Caco-2 (cell line): ENCODE results near the gene EHD4. TPM values are rescaled to one million over a fixed set of nuclear protein-coding genes. Genes with fewer than 3 reads are reported as not detected.
A peak's percentile ranks its signal among the peaks of the same experiment; 100 is the strongest.

Source experiments
- BruUV-seq: library from RNA; stranded (reverse); fragments of 400-500 nt; replicated peaks from 2 replicates; lab custom pipeline; 2021; lab: Mats Ljungman, UMichigan
- CTCF ChIA-PET: fragments of 300-600 bp; sonication (Branson Sonifier 250); formaldehyde crosslinking; loops from one replicate; lab custom pipeline; 2022; ENCODE audit warnings: antibody characterized with exemption; lab: Charles Lee
- POLR2A ChIA-PET: fragments of 300-600 bp; sonication (Branson Sonifier 250); formaldehyde crosslinking; loops from one replicate; lab custom pipeline; 2022; ENCODE audit warnings: antibody characterized with exemption; lab: Charles Lee
- DNase-seq, 2 experiments: peaks; one replicate each; pipeline versions ENCODE4 v3.0.0 to v3.0.0-alpha.2; 2020 to 2022
- H3K27me3 ChIP-seq: replicated peaks from 2 replicates; pipeline ENCODE4 v1.6.0; 2011; ENCODE audit warnings: low read length; ENCODE audit not compliant: control insufficient read depth, insufficient read depth
- H3K36me3 ChIP-seq: 2 replicates; pipeline ENCODE4 v1.5.1; 2011; ENCODE audit warnings: low read length; ENCODE audit not compliant: control insufficient read depth, insufficient read depth
- H3K4me1 ChIP-seq: fragments of 250-450 bp; sonication (Bioruptor Pico); 2 replicates; pipeline ENCODE4 v1.5.1; 2020; ENCODE audit warnings: mild to moderate bottlenecking
- H3K4me3 ChIP-seq: 2 replicates; pipeline ENCODE4 v1.5.1; 2011; ENCODE audit warnings: low read depth, mild to moderate bottlenecking, control low read depth, low read length
- H3K9me3 ChIP-seq: fragments of 250-450 bp; sonication (Bioruptor Pico); 2 replicates; pipeline ENCODE4 v1.5.1; 2020; ENCODE audit warnings: mild to moderate bottlenecking, moderate library complexity
- H3K27ac Mint-ChIP-seq: one replicate; pipeline ENCODE4 v1.8.0; 2022; ENCODE audit warnings: mixed read lengths; ENCODE audit not compliant: unreplicated experiment
- H3K27me3 Mint-ChIP-seq: one replicate; pipeline ENCODE4 v1.8.0; 2022; ENCODE audit warnings: mixed read lengths; ENCODE audit not compliant: insufficient read depth, unreplicated experiment
- H3K36me3 Mint-ChIP-seq: one replicate; pipeline ENCODE4 v1.8.0; 2022; ENCODE audit warnings: mild to moderate bottlenecking, mixed read lengths; ENCODE audit not compliant: insufficient read depth, unreplicated experiment
- H3K4me1 Mint-ChIP-seq: one replicate; pipeline ENCODE4 v1.8.0; 2022; ENCODE audit warnings: low read depth, mixed read lengths; ENCODE audit not compliant: unreplicated experiment
- H3K4me3 Mint-ChIP-seq: one replicate; pipeline ENCODE4 v1.8.0; 2022; ENCODE audit warnings: mild to moderate bottlenecking, moderate library complexity, mixed read lengths; ENCODE audit not compliant: unreplicated experiment
- H3K9me3 Mint-ChIP-seq: one replicate; pipeline ENCODE4 v1.8.0; 2022; ENCODE audit warnings: mixed read lengths; ENCODE audit not compliant: unreplicated experiment
- CTCF ChIP-seq, 2 experiments: fragments of 200-600 bp in 1 of 2; IDR thresholded peaks; 1 replicate in 1 of 2; 2 replicates in 1 of 2; pipeline versions ENCODE4 v1.5.1 to v1.8.0; 2011 to 2022; ENCODE audit warnings: antibody characterized with exemption in 1 of 2, control low read depth in 1 of 2, inconsistent platforms in 1 of 2, low read depth in 1 of 2, low read length in 1 of 2, mild to moderate bottlenecking in 1 of 2, moderate library complexity in 1 of 2; ENCODE audit not compliant: insufficient read depth in 1 of 2, severe bottlenecking in 1 of 2, unreplicated experiment in 1 of 2
- intact Hi-C: fragments of 100-400 bp; cut with micrococcal nuclease; formaldehyde crosslinking; loops from one replicate; pipeline ENCODE4 v1.10.0; 2022; ENCODE audit not compliant: unreplicated experiment
- total RNA-seq: library from RNA; stranded (reverse); gene quantifications from 2 replicates; pipeline ENCODE4 v1.2.3, GENCODE V29; 2022

The EHD4 gene
- total RNA-seq, 1 experiment from 2014 or later: 31.6 TPM

- no TSS peak for BruUV-seq
- H3K27me3 Mint-ChIP-seq: no peaks in the 10 kb centered on the region
- H3K4me1 ChIP-seq: peaks cover 21% of the 10 kb centered on the region
- H3K36me3 ChIP-seq: no peaks in the 10 kb centered on the region
- peaks cover 6% of the 10 kb centered on the region for H3K4me1 Mint-ChIP-seq
- CTCF ChIA-PET: interaction anchor here (1.0 to 1.7 kb wide), 3 partner anchors 8 to 219 kb away, joined by 3 to 9 read pairs (median 3); no protein-coding TSS in a partner anchor
- H3K27me3 ChIP-seq: no peaks in the 10 kb centered on the region
- H3K9me3 ChIP-seq: no peaks in the 10 kb centered on the region
- no peaks in the 10 kb centered on the region for H3K9me3 Mint-ChIP-seq
- DNase-seq: no peak
- intact Hi-C loops: loop anchor here (1.0 kb wide), 1 partner anchor 39 kb away; no protein-coding TSS in a partner anchor
- no peak for TF ChIP-seq CTCF (IDR thresholded peaks at IDR 0.05; ENCODE audit: insufficient read depth in 1 of 2, low read depth in 1 of 2, low read length in 1 of 2, severe bottlenecking in 1 of 2, unreplicated experiment in 1 of 2)
- H3K4me3 Mint-ChIP-seq: no peak overlapping the region
- POLR2A ChIA-PET: no interaction called here
- H3K27ac Mint-ChIP-seq: peak overlapping the region; percentile 50
- H3K36me3 Mint-ChIP-seq: no peaks in the 10 kb centered on the region
- H3K4me3 ChIP-seq: no peak overlapping the region
These were observed 106.8 kb downstream of the EHD4 start for GRCh38 chr15:41865490-41866055.

- H3K4me1 Mint-ChIP-seq: peaks cover 6% of the 10 kb centered on the region
- DNase-seq: no peak
- Histone ChIP-seq H3K4me3 (no peak overlapping the region), H3K9me3 (no peaks in the 10 kb centered on the region), H3K27me3 (no peaks in the 10 kb centered on the region), H3K36me3 (no peaks in the 10 kb centered on the region), H3K4me1 (peaks cover 21% of the 10 kb centered on the region)
- intact Hi-C loops: no loop called here
- CTCF ChIA-PET: interaction anchor here (0.8 kb wide), 1 partner anchor 218 kb away, joined by 3 read pairs; no protein-coding TSS in a partner anchor
- BruUV-seq: no TSS peak
- POLR2A ChIA-PET: no interaction called here
- H3K27me3 Mint-ChIP-seq: no peaks in the 10 kb centered on the region
- no peak overlapping the region for H3K4me3 Mint-ChIP-seq
- H3K9me3 Mint-ChIP-seq: no peaks in the 10 kb centered on the region
- no peak for TF ChIP-seq CTCF (IDR thresholded peaks at IDR 0.05; ENCODE audit: insufficient read depth in 1 of 2, low read depth in 1 of 2, low read length in 1 of 2, severe bottlenecking in 1 of 2, unreplicated experiment in 1 of 2)
- H3K27ac Mint-ChIP-seq: no peak overlapping the region
- no peaks in the 10 kb centered on the region for H3K36me3 Mint-ChIP-seq
These were observed 109.7 kb downstream of the EHD4 start for GRCh38 chr15:41862515-41863116.

GRCh38 chr15:41861736-41862356 is 110.5 kb downstream of the EHD4 start:
- H3K4me3 ChIP-seq: no peak overlapping the region
- CTCF ChIA-PET: interaction anchor here (0.8 to 2.8 kb wide), 2 partner anchors 43 to 219 kb away, joined by 3 to 8 read pairs; no protein-coding TSS in a partner anchor
- H3K9me3 ChIP-seq: no peaks in the 10 kb centered on the region
- no peaks in the 10 kb centered on the region for H3K4me1 Mint-ChIP-seq
- POLR2A ChIA-PET: no interaction called here
- H3K36me3 ChIP-seq: no peaks in the 10 kb centered on the region
- H3K27ac Mint-ChIP-seq: no peak overlapping the region
- no peaks in the 10 kb centered on the region for H3K27me3 ChIP-seq
- no peaks in the 10 kb centered on the region for H3K27me3 Mint-ChIP-seq
- H3K36me3 Mint-ChIP-seq: no peaks in the 10 kb centered on the region
- peaks cover 15% of the 10 kb centered on the region for H3K4me1 ChIP-seq
- no peak overlapping the region for H3K4me3 Mint-ChIP-seq
- H3K9me3 Mint-ChIP-seq: no peaks in the 10 kb centered on the region
- BruUV-seq: no TSS peak
- DNase-seq: no peak
- intact Hi-C loops: no loop called here
- no peak for TF ChIP-seq CTCF (IDR thresholded peaks at IDR 0.05; ENCODE audit: insufficient read depth in 1 of 2, low read depth in 1 of 2, low read length in 1 of 2, severe bottlenecking in 1 of 2, unreplicated experiment in 1 of 2)
